Epithelial cell of proximal tubule (primary cell): ENCODE data around the gene PPP1R14C. TPM values are rescaled to one million over a fixed set of nuclear protein-coding genes. Genes with fewer than 3 reads are reported as not detected.

ENCODE experiments used
- DNase-seq: peaks from one replicate; pipeline ENCODE4 v3.0.0-alpha.2; 2011; ENCODE audit warnings: low read depth
- H3K4me3 ChIP-seq: 2 replicates; pipeline ENCODE4 v1.5.1; 2011; ENCODE audit warnings: low read depth, mild to moderate bottlenecking, low read length
- CTCF ChIP-seq: conservative IDR thresholded peaks from 2 replicates; pipeline ENCODE4 v1.5.1; 2012; ENCODE audit warnings: low read depth, mild to moderate bottlenecking, low read length
- total RNA-seq: library from RNA; depleted of rRNA; stranded (reverse); fragments of >200 nt; gene quantifications from 2 replicates; pipeline ENCODE4 v1.2.3, GENCODE V29; 2015

PPP1R14C gene
- total RNA-seq, 1 donor from 2014 or later: 27.0 TPM

DNA sequence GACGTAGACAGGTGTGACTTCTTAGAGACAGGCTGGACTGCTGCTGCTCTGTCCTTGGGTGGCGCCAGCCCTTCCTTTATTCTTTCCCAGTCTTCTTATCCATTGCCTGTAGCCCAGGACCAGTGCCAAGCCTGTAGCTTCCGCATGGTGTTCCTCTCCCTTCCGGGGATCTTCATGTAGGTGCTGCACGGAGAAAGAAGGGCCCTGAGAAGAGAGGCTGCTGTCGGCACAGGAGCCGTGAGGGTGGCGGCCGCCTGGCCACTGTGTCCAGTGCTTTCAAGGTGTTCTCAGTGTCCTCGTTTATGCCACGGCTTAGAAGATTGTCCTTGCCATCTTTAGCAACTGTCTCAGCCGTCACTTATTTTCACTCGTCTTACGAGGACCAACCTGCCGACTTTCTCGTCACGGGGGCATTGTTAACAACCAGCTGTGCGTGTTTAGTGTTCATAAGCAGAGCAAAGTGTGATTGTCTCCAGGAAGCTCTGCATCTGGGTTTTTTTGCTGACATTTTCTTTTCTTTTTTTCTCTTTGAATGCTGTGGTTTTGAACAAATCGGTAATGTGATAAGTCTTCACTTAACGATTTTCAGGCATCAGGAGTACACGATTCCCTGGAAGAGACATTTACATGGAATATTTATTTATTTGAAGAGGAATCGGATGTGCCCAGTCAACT lies 61.2 kb downstream of the PPP1R14C start:
- TF ChIP-seq CTCF: no peak
- no peak overlapping the region for H3K4me3 ChIP-seq
- no peak for DNase-seq

DNA sequence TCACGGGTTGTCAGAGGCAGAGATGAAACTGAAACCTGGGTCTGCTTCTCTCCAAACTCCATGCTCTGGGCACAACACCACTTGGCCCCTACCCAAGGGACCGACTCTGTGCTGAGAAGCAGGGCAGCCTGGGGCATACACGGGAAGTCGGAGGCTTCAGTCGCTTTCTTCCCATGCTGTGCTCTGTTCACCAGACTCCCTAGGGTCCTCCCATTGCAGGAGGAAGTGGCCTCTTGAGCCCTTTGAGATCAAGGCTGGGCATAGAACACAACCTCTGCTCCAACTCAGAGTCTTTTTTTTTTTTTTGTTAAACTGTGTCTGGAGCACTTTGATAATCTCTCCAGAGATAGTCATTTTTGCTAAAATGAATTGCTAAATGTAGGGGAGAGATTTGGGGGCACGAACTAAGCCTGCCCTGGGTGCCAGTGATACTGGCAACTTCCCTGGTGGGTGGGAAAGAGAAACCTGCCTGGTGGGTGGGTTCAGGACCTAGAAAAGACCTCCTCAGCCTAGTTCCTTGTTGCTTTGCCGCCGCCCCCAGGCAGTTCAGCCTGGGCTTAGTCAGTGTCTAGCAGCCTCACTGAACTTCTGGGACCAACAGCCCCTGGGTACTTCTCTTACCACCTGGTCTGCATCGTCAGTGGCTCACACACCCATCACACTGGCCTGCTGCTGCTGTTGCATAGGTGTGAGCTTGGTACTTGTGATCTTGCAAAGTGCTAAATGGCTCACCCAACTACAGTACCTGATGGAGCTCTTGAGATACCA lies 62.0 kb downstream of the PPP1R14C start:
- DNase-seq: no peak
- no peak for TF ChIP-seq CTCF
- no peak overlapping the region for H3K4me3 ChIP-seq

DNA sequence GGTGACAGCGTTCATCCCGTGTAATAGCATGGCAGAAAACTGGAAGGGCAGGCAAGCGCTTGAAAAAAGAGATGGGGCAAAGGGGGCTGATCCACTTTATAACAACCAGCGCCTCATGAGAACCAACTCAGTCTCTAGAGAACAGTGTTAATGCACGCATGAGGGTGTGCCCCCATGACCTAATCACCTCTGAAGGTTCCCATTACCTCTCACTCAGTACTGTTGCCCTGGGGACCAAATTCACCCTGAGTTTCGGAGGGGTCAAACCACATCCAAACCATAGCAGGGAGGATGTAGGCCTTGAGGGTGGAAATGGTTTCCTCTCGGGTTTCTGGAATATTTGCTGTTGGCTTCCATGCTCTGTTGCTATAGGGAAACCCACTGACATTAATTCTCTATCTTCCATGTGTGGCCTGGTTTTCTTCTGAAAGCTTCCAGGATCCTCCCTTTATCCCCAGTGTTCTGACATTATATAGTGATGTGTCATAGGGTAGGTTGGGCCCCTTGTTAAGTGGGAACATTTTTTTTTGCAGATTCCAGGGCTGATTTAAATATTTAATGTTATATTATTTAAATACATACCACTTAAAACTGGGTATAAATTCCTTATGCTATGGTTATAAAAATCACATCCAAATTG lies 65.2 kb downstream of the PPP1R14C start:
- H3K4me3 ChIP-seq: no peak overlapping the region
- no peak for DNase-seq
- no peak for TF ChIP-seq CTCF

GRCh38 chr6:150208611-150209352 lies 65.9 kb downstream of the PPP1R14C start:
- DNase-seq: no peak
- no peak for TF ChIP-seq CTCF
- no peak overlapping the region for H3K4me3 ChIP-seq

DNA sequence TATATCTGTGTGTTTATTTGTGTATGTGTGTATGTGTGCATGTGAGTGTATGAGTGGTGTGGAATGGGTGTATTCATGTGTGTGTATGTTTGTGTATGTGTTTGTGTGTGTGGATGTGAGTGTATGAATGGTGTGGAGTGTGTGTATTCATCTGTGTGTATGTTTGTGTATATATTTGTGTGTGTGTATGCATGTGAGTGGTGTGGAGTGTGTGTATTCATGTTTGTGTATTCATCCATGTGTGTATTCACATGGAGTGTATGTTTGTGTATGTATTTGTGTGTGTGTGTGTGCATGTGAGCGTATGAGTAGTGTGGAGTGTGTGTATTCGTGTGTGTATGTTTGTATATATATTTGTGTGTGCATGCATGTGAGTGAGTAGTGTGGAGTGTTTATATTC lies 66.6 kb downstream of the PPP1R14C start:
- H3K4me3 ChIP-seq: no peak overlapping the region
- no peak for DNase-seq
- TF ChIP-seq CTCF: no peak

DNA sequence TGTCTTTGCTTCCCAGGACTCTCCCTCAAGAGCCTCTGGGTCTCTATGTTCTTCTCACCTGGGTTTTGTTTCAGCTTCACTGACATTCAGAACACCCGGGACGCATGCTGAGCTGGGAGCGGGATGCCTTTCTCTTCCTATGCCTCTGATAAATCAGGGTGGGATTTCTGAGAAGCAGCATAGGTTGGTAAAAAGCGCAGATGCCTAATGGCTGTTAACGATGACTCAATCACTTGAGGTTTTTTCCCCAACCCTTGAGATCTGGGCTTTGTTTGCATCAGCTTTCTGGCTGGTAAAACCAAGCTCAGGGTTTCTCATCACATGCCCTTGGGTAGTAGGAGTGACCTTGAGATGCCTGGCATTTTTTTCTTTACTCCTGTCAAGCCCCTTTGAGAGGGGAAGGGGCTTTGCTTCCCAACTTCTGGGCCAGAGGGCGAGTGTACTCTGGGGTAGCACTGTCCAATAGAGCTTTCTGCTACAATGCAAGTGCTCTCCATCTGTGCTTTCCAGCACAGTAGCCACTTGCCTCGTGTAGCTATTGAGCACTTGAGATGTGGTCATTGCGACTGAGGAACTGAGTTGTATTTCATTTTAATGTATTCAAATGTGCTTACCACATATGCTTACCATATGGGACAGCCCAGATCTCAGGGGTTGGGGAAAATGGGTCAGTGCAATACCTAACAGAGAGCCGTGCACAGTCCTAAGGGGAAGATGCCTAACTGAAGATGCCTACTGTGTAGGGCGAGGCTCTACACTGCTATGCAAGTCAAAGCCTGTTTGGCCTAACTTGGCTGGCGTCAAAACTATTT lies 69.1 kb downstream of the PPP1R14C start:
- no peak for DNase-seq
- TF ChIP-seq CTCF: no peak
- no peak overlapping the region for H3K4me3 ChIP-seq
